SK-N-SH (cell line): ENCODE data around the gene PLAAT5. TPM values are rescaled to one million over a fixed set of nuclear protein-coding genes. Genes with fewer than 3 reads are reported as not detected.
"Not testable (repeated sequence)": the region's sequence is repeated elsewhere in the genome, so short reads cannot be mapped to it uniquely, and the experiment has no call there.

Experiments used
- CTCF ChIA-PET: fragments of 300-600, 350-600 bp; formaldehyde crosslinking; extraction: SDS; loops from one replicate; lab custom pipeline; 2021; lab: Yijun Ruan, JAX
- POLR2A ChIA-PET: fragments of 350-600 bp; sonication (Branson Sonifier 250); formaldehyde crosslinking; extraction: SDS; loops from one replicate; lab custom pipeline; 2020; ENCODE audit warnings: antibody characterized with exemption, inconsistent platforms; lab: Yijun Ruan, JAX
- DNase-seq: peaks from one replicate; pipeline ENCODE4 v3.0.0; 2012
- H2AFZ ChIP-seq: fragments of 200-600 bp; sonication (generic); 2 replicates; pipeline ENCODE4 v1.8.1; 2016; ENCODE audit warnings: antibody characterized with exemption, mild to moderate bottlenecking, low read depth
- H3F3A ChIP-seq: fragments of 200-600 bp; sonication (generic); replicated peaks from 2 replicates; pipeline ENCODE3; 2016; ENCODE audit warnings: antibody characterized with exemption, mild to moderate bottlenecking; ENCODE audit not compliant: insufficient read depth
- H3K27ac ChIP-seq, 2 experiments: fragments of 200-500 bp in 1 of 2; fragments of 200-600 bp in 1 of 2; sonication (Bioruptor generic) in 1 of 2; sonication (generic), shearing (Covaris generic) in 1 of 2; 2 replicates each; pipeline versions ENCODE4 v1.5.1 to v1.6.1; 2014 to 2016; ENCODE audit warnings: low read depth in 2 of 2, inconsistent platforms in 1 of 2, low read length in 1 of 2, mild to moderate bottlenecking in 1 of 2, mixed read lengths in 1 of 2
- H3K27me3 ChIP-seq: fragments of 200-600 bp; sonication (generic), shearing (Covaris generic); 2 replicates; pipeline ENCODE4 v1.6.1; 2016; ENCODE audit warnings: mixed run types; ENCODE audit not compliant: insufficient read depth
- H3K36me3 ChIP-seq, 2 experiments: fragments of 200-500 bp in 1 of 2; fragments of 200-600 bp in 1 of 2; sonication (Bioruptor generic) in 1 of 2; sonication (generic) in 1 of 2; replicated peaks in 1 of 2; 2 replicates each; pipeline versions ENCODE3 to v1.5.1; 2014 to 2016; ENCODE audit warnings: low read length in 1 of 2, mild to moderate bottlenecking in 1 of 2; ENCODE audit not compliant: insufficient read depth in 2 of 2, control insufficient read depth in 1 of 2
- H3K4me1 ChIP-seq, 2 experiments: fragments of 200-500 bp in 1 of 2; fragments of 200-600 bp in 1 of 2; sonication (Bioruptor generic) in 1 of 2; sonication (generic), shearing (Covaris generic) in 1 of 2; 2 replicates each; pipeline versions ENCODE4 v1.5.1 to v1.6.1; 2014 to 2016; ENCODE audit warnings: low read depth in 1 of 2, low read length in 1 of 2, mixed run types in 1 of 2; ENCODE audit not compliant: insufficient read depth in 2 of 2, control insufficient read depth in 1 of 2
- H3K4me2 ChIP-seq: fragments of 200-600 bp; sonication (generic), shearing (Covaris generic); 2 replicates; pipeline ENCODE4 v1.6.1; 2017; ENCODE audit warnings: mixed run types
- H3K4me3 ChIP-seq, 2 experiments: fragments of 200-500 bp in 1 of 2; fragments of 200-600 bp in 1 of 2; sonication (Bioruptor generic) in 1 of 2; sonication (generic), shearing (Covaris generic) in 1 of 2; 2 replicates each; pipeline versions ENCODE4 v1.5.1 to v1.8.1; 2014 to 2016; ENCODE audit warnings: low read depth in 2 of 2, inconsistent platforms in 1 of 2, low read length in 1 of 2, mild to moderate bottlenecking in 1 of 2, mixed read lengths in 1 of 2, moderate library complexity in 1 of 2
- H3K79me2 ChIP-seq: fragments of 200-600 bp; sonication (generic); 2 replicates; pipeline ENCODE4 v1.8.1; 2017; ENCODE audit warnings: mild to moderate bottlenecking; ENCODE audit not compliant: insufficient read depth
- H3K9ac ChIP-seq: fragments of 200-600 bp; sonication (generic); 2 replicates; pipeline ENCODE4 v1.6.1; 2017; ENCODE audit warnings: mixed run types
- H3K9me2 ChIP-seq: fragments of 200-600 bp; sonication (generic); 2 replicates; pipeline ENCODE4 v1.6.1; 2017; ENCODE audit warnings: mixed run types
- H3K9me3 ChIP-seq: fragments of 200-600 bp; sonication (generic); 2 replicates; pipeline ENCODE4 v1.6.1; 2017; ENCODE audit warnings: mixed run types, mild to moderate bottlenecking, moderate library complexity
- H4K20me1 ChIP-seq: fragments of 200-600 bp; sonication (generic); 2 replicates; pipeline ENCODE4 v1.6.1; 2017; ENCODE audit warnings: mild to moderate bottlenecking, mixed run types; ENCODE audit not compliant: insufficient read depth
- CHD2 ChIP-seq: fragments of 150-350 bp; IDR thresholded peaks from 2 replicates; pipeline ENCODE4 v1.6.1; 2018; ENCODE audit warnings: low read length; ENCODE audit not compliant: partially characterized antibody
- EP300 ChIP-seq, 2 experiments: IDR thresholded peaks; 2 replicates each; pipeline versions ENCODE4 v1.4.0 to v1.6.1; 2012; ENCODE audit warnings: borderline replicate concordance in 1 of 2, low read depth in 1 of 2, low read length in 1 of 2
- FOXM1 ChIP-seq: IDR thresholded peaks from 2 replicates; pipeline ENCODE4 v1.4.0; 2012; ENCODE audit warnings: low read depth, mild to moderate bottlenecking
- GABPA ChIP-seq: IDR thresholded peaks from 2 replicates; pipeline ENCODE4 v1.4.0; 2012; ENCODE audit warnings: low read depth, mild to moderate bottlenecking
- JUND ChIP-seq: IDR thresholded peaks from 2 replicates; pipeline ENCODE4 v1.4.0; 2012
- MEF2A ChIP-seq: IDR thresholded peaks from 2 replicates; pipeline ENCODE4 v1.4.0; 2012; ENCODE audit warnings: low read depth, borderline replicate concordance
- NFIC ChIP-seq: IDR thresholded peaks from 2 replicates; pipeline ENCODE4 v1.4.0; 2012; ENCODE audit warnings: borderline replicate concordance
- POLR2AphosphoS5 ChIP-seq: IDR thresholded peaks from 2 replicates; pipeline ENCODE4 v1.6.1; 2012; ENCODE audit warnings: low read depth, low read length
- RFX5 ChIP-seq: IDR thresholded peaks from 2 replicates; pipeline ENCODE4 v1.6.1; 2012; ENCODE audit warnings: mild to moderate bottlenecking, improper control_type of control experiment, low read length
- RXRA ChIP-seq: IDR thresholded peaks from 2 replicates; pipeline ENCODE4 v1.4.0; 2012; ENCODE audit warnings: low read depth, mild to moderate bottlenecking, borderline replicate concordance
- SMC3 ChIP-seq: IDR thresholded peaks from 2 replicates; pipeline ENCODE4 v1.6.1; 2012; ENCODE audit warnings: low read depth, low read length, improper control_type of control experiment
- YY1 ChIP-seq: IDR thresholded peaks from 2 replicates; pipeline ENCODE4 v1.4.0; 2012; ENCODE audit warnings: low read depth, mild to moderate bottlenecking
- WGBS: methylation state at CpG from one replicate; pipeline ENCODE4 v1.1.6; 2017; ENCODE audit warnings: low lambda C conversion rate; 5-methylcytosine and 5-hydroxymethylcytosine counted together
- polyA plus RNA-seq, 3 experiments: library from polyadenylated mRNA; depleted of rRNA; stranded (reverse); fragments of >200 nt; gene quantifications; 2 replicates each; pipeline ENCODE4 v1.2.3, GENCODE V29; 2012
- TF ChIP-seq, protein P1 (sequence below): IDR thresholded peaks from 2 replicates; pipeline ENCODE4 v1.4.0; 2012; ENCODE audit warnings: low read depth, borderline replicate concordance
- TF ChIP-seq, protein P2 (sequence below): IDR thresholded peaks from 2 replicates; pipeline ENCODE4 v1.4.0; 2012; ENCODE audit warnings: low read depth

PLAAT5 gene
- polyA plus RNA-seq, 1 of the 3 experiments (the other 2 are of a cell fraction), result not detected

DNA sequence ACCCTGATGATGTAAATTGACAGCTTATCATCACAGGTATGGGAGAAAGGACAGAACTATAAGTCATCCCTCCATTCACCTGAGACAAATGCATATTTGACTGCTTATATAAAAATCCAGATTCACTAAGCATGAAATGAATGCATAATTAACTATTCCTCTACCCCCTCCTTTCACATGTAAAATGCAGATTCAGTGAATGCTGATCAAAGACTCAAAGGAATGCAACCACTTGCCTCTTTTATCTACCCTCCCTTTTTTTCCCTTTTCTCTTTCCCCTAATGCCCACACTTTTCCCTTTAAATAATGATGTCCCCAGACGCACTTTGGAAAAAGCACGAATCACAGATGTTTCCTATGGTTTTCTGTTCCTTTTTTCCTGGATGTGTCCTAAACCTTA, 41.1 kb upstream of the PLAAT5 start:
- H3K9me2 ChIP-seq, result no peaks in the 10 kb centered on the region
- H3K9ac ChIP-seq, result no peak overlapping the region
- H3K9me3 ChIP-seq, result no peaks in the 10 kb centered on the region
- no peak overlapping the region for H3K4me2 ChIP-seq
- H3K4me3 ChIP-seq, result no peak overlapping the region
- H3K27me3 ChIP-seq, result no peaks in the 10 kb centered on the region
- TF ChIP-seq RXRA, result no peak
- no peak overlapping the region for H2AFZ ChIP-seq
- WGBS, result 70% methylated on average over 2 of the region's 2 CpGs
- CTCF ChIA-PET, result interaction anchor here (1.0 kb wide), 1 partner anchor 104 kb away, joined by 3 read pairs; no protein-coding TSS in a partner anchor
- no peaks in the 10 kb centered on the region for H3K36me3 ChIP-seq
- no peaks in the 10 kb centered on the region for H3K79me2 ChIP-seq
- no peak overlapping the region for H3K27ac ChIP-seq
- no peaks in the 10 kb centered on the region for H4K20me1 ChIP-seq
- peaks cover 0 to 7% of the 10 kb centered on the region in 2 experiments; a peak in 1 of 4 replicates for H3K4me1 ChIP-seq
- DNase-seq, result no peak
- H3F3A ChIP-seq, result no peaks in the 10 kb centered on the region
- POLR2A ChIA-PET, result no interaction called here

DNA sequence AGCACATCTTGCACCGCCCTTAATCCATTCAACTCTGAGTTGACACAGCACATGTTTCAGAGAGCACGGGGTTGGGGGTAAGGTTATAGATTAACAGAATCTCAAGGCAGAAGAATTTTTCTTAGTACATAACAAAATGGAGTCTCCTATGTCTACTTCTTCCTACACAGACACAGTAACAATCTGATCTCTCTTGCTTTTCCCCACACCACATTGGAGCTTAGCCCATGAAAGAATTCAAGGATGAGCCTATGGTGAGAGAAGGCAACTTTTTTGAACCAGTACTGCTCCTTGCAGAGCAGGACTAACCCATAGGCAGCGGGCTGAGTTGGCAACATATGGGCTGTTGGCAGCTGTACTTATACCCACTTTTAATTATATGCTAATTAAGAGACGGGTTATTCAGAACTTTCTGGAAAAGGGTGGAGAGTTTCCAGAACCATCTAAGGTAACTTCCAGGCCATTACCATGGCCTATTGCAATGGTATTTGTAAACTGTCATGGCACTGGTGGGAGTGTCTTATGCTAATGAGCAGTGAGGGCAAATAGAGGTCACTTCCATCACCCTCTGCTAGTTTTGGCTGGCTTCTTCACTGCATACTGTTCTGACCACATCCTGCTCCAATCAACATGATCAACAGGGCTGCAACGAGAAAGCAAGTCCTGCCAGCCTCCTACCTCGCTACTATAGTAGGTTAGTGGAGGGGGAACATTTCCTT, 40.3 kb upstream of the PLAAT5 start:
- H3K27me3 ChIP-seq, DNase-seq, H3K4me3 ChIP-seq, H3K27ac ChIP-seq, H3K9me3 ChIP-seq, POLR2A ChIA-PET, H3K4me1 ChIP-seq, H3K79me2 ChIP-seq, H3F3A ChIP-seq, CTCF ChIA-PET, H4K20me1 ChIP-seq, H3K36me3 ChIP-seq, H2AFZ ChIP-seq, H3K9ac ChIP-seq, H3K9me2 ChIP-seq: not testable (repeated sequence)
- H3K4me2 ChIP-seq, result 0 out of 2 replicates have a peak overlapping the region, but pooled peaks have one; percentile 33
- 40% methylated on average over 4 of the region's 6 CpGs for WGBS
- peak; percentile 66; the same call in 1 of the 2 replicates for TF ChIP-seq RXRA
- 0 out of 2 replicates have a peak, but pooled peaks have one; percentile 22 for TF ChIP-seq NFIC

DNA sequence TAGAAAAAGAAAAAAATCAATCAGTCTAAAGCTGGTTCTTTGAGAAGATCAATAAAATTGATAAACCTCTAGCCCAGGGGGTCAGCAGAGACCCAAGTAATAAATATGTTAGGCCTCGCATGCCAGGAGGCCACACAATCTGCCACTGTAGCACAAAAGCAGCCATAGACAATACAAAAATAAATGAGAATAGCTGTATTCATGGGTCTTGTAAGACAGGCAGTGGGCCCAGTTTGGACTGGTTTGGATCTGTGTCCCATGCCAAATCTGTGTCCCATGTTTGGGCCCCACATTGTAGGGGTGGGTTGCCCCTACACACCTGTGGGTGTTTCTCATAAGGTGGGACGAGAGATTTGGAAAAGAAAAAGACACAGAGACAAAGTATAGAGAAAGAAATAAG, 39.1 kb upstream of the PLAAT5 start:
- CTCF ChIA-PET, result no interaction called here
- Histone ChIP-seq H2AFZ (no peak overlapping the region), H3F3A (no peaks in the 10 kb centered on the region), H3K27ac (no peak overlapping the region), H3K4me1 (peaks cover 0 to 2% of the 10 kb centered on the region in 2 experiments; a peak in 1 of 4 replicates), H3K4me3 (no peak overlapping the region), H3K9me3 (no peaks in the 10 kb centered on the region), H3K9me2 (no peaks in the 10 kb centered on the region), H3K4me2 (no peak overlapping the region), H3K9ac (no peak overlapping the region), H3K79me2 (no peaks in the 10 kb centered on the region), H3K36me3 (no peaks in the 10 kb centered on the region), H4K20me1 (no peaks in the 10 kb centered on the region), H3K27me3 (no peaks in the 10 kb centered on the region)
- POLR2A ChIA-PET, result no interaction called here
- WGBS, result 72% methylated on average over 2 of the region's 2 CpGs
- TF ChIP-seq SMC3 (no peak), YY1 (no peak), JUND (no peak), CHD2 (no peak), MEF2A (no peak), POLR2AphosphoS5 (no peak), RFX5 (no peak), GABPA (no peak), FOXM1 (no peak), EP300 (IDR thresholded peaks at IDR 0.05; ENCODE audit: borderline replicate concordance in 1 of 2, low read depth in 1 of 2, low read length in 1 of 2) (no peak)
- TF ChIP-seq, protein P1, sequence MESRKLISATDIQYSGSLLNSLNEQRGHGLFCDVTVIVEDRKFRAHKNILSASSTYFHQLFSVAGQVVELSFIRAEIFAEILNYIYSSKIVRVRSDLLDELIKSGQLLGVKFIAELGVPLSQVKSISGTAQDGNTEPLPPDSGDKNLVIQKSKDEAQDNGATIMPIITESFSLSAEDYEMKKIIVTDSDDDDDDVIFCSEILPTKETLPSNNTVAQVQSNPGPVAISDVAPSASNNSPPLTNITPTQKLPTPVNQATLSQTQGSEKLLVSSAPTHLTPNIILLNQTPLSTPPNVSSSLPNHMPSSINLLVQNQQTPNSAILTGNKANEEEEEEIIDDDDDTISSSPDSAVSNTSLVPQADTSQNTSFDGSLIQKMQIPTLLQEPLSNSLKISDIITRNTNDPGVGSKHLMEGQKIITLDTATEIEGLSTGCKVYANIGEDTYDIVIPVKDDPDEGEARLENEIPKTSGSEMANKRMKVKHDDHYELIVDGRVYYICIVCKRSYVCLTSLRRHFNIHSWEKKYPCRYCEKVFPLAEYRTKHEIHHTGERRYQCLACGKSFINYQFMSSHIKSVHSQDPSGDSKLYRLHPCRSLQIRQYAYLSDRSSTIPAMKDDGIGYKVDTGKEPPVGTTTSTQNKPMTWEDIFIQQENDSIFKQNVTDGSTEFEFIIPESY, result no peak
- TF ChIP-seq, protein P2, sequence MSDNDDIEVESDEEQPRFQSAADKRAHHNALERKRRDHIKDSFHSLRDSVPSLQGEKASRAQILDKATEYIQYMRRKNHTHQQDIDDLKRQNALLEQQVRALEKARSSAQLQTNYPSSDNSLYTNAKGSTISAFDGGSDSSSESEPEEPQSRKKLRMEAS, result no peak
- DNase-seq, result no peak

DNA sequence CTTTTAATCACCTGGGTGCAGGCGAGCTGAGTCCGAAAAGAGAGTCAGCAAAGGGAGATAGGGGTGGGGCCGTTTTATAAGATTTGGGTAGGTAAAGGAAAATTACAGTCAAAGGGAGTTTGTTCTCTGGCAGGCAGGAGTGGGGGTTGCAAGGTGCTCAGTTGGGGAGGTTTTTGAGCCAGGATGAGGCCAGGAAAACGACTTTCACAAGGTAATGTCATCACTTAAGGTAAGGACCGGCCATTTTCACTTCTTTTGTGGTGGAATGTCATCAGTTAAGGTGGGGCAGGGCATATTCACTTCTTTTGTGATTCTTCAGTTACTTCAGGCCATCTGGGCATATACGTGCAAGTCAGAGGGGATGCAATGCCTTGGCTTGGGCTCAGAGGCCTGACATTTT, 38.4 kb upstream of the PLAAT5 start:
- H3K9ac ChIP-seq, H3K9me3 ChIP-seq, H3K27ac ChIP-seq, POLR2A ChIA-PET, H3K9me2 ChIP-seq, H3K4me3 ChIP-seq, CTCF ChIA-PET, H2AFZ ChIP-seq, H3F3A ChIP-seq, H3K27me3 ChIP-seq, H3K36me3 ChIP-seq, H3K4me1 ChIP-seq, H3K4me2 ChIP-seq, H4K20me1 ChIP-seq, DNase-seq, H3K79me2 ChIP-seq: not testable (repeated sequence)
- 43% methylated on average over 6 of the region's 6 CpGs for WGBS
